H9 (cell line): ENCODE data around the gene DYNC1H1. TPM values are rescaled to one million over a fixed set of nuclear protein-coding genes. Genes with fewer than 3 reads are reported as not detected.

Experiments
- DNase-seq: peaks from one replicate; pipeline ENCODE4 v3.0.0-alpha.2; 2017
- H2AFZ ChIP-seq: one replicate; pipeline ENCODE4 v1.6.1; 2013; ENCODE audit warnings: mild to moderate bottlenecking, low read length, control low read depth, moderate library complexity
- H2AK5ac ChIP-seq: 2 replicates; pipeline ENCODE4 v1.6.1; 2013; ENCODE audit warnings: low read length, control low read depth, mixed read lengths; ENCODE audit not compliant: insufficient read length
- H2BK120ac ChIP-seq: one replicate; pipeline ENCODE4 v1.6.1; 2013; ENCODE audit warnings: low read depth, mild to moderate bottlenecking, low read length, control low read depth, inconsistent platforms; ENCODE audit not compliant: poor library complexity, severe bottlenecking
- H2BK12ac ChIP-seq: 2 replicates; pipeline ENCODE4 v1.6.1; 2013; ENCODE audit warnings: low read length, control low read depth, mixed read lengths, low read depth; ENCODE audit not compliant: insufficient read length
- H2BK15ac ChIP-seq: 2 replicates; pipeline ENCODE4 v1.6.1; 2013; ENCODE audit warnings: low read depth, low read length, control low read depth
- H2BK20ac ChIP-seq: one replicate; pipeline ENCODE4 v1.6.1; 2013; ENCODE audit warnings: low read depth, mild to moderate bottlenecking, low read length, control low read depth, inconsistent platforms; ENCODE audit not compliant: poor library complexity, severe bottlenecking
- H2BK5ac ChIP-seq: 2 replicates; pipeline ENCODE4 v1.6.1; 2013; ENCODE audit warnings: low read length, control low read depth, mixed read lengths; ENCODE audit not compliant: insufficient read length
- H3K14ac ChIP-seq: 2 replicates; pipeline ENCODE4 v1.6.1; 2013; ENCODE audit warnings: low read length, control low read depth; ENCODE audit not compliant: insufficient read depth
- H3K18ac ChIP-seq: 2 replicates; pipeline ENCODE4 v1.6.1; 2013; ENCODE audit warnings: low read depth, mild to moderate bottlenecking, mixed read lengths, low read length, control low read depth; ENCODE audit not compliant: insufficient read length
- H3K23ac ChIP-seq: 2 replicates; pipeline ENCODE4 v1.6.1; 2013; ENCODE audit warnings: low read length, control low read depth, mixed read lengths, low read depth; ENCODE audit not compliant: insufficient read length
- H3K23me2 ChIP-seq: 2 replicates; pipeline ENCODE4 v1.6.1; 2013; ENCODE audit warnings: low read depth, mild to moderate bottlenecking, mixed read lengths, low read length, control low read depth; ENCODE audit not compliant: insufficient read length, poor library complexity, severe bottlenecking
- H3K27ac ChIP-seq: 2 replicates; pipeline ENCODE4 v1.5.1; 2013; ENCODE audit warnings: low read length, control low read depth, mixed read lengths, low read depth; ENCODE audit not compliant: insufficient read length
- H3K27me3 ChIP-seq: 2 replicates; pipeline ENCODE4 v1.6.1; 2013; ENCODE audit warnings: low read length, control low read depth, inconsistent platforms; ENCODE audit not compliant: insufficient read depth
- H3K4ac ChIP-seq: 2 replicates; pipeline ENCODE4 v1.6.1; 2013; ENCODE audit warnings: low read depth, mild to moderate bottlenecking, control low read depth, inconsistent platforms, low read length, moderate library complexity
- H3K4me1 ChIP-seq: 2 replicates; pipeline ENCODE4 v1.6.1; 2013; ENCODE audit warnings: low read length, control low read depth, inconsistent platforms; ENCODE audit not compliant: insufficient read depth
- H3K4me2 ChIP-seq: 2 replicates; pipeline ENCODE4 v1.6.1; 2013; ENCODE audit warnings: low read length, control low read depth, mixed read lengths; ENCODE audit not compliant: insufficient read length, insufficient read depth
- H3K56ac ChIP-seq: 2 replicates; pipeline ENCODE4 v1.6.1; 2013; ENCODE audit warnings: low read depth, mild to moderate bottlenecking, mixed read lengths, low read length, control low read depth; ENCODE audit not compliant: insufficient read length
- H3K79me1 ChIP-seq: 2 replicates; pipeline ENCODE4 v1.6.1; 2013; ENCODE audit warnings: low read depth, mild to moderate bottlenecking, moderate library complexity, low read length, control low read depth, inconsistent platforms; ENCODE audit not compliant: insufficient read depth, poor library complexity, severe bottlenecking
- H3K79me2 ChIP-seq: 2 replicates; pipeline ENCODE4 v1.6.1; 2013; ENCODE audit warnings: low read length, control low read depth, inconsistent platforms; ENCODE audit not compliant: insufficient read depth
- H3K9ac ChIP-seq: 2 replicates; pipeline ENCODE4 v1.6.1; 2013; ENCODE audit warnings: low read length, control low read depth, mixed read lengths; ENCODE audit not compliant: insufficient read length; ENCODE audit errors: extremely low read depth
- H3K9me3 ChIP-seq: one replicate; pipeline ENCODE4 v1.6.1; 2013; ENCODE audit warnings: low read depth, low read length, inconsistent platforms; ENCODE audit not compliant: control insufficient read depth
- H3T11ph ChIP-seq: one replicate; pipeline ENCODE4 v1.6.1; 2013; ENCODE audit warnings: mild to moderate bottlenecking, low read length, control low read depth, inconsistent platforms
- H4K20me1 ChIP-seq: one replicate; pipeline ENCODE4 v1.6.1; 2013; ENCODE audit not compliant: control insufficient read depth, insufficient read length, insufficient read depth
- H4K5ac ChIP-seq: 2 replicates; pipeline ENCODE4 v1.6.1; 2013; ENCODE audit warnings: low read depth, mild to moderate bottlenecking, mixed read lengths, low read length, control low read depth; ENCODE audit not compliant: insufficient read length
- H4K8ac ChIP-seq: replicated peaks from 2 replicates; pipeline ENCODE4 v1.6.1; 2013; ENCODE audit warnings: low read length, control low read depth, mixed read lengths, low read depth; ENCODE audit not compliant: insufficient read length
- H4K91ac ChIP-seq: 2 replicates; pipeline ENCODE4 v1.6.1; 2013; ENCODE audit warnings: low read depth, mild to moderate bottlenecking, moderate library complexity, mixed read lengths, low read length, control low read depth; ENCODE audit not compliant: insufficient read length
- H3K27ac Mint-ChIP-seq, 3 experiments: 2 replicates in 2 of 3; 3 replicates in 1 of 3; pipeline ENCODE4 v1.8.0; 2020 to 2021; ENCODE audit warnings: mixed read lengths in 3 of 3, mild to moderate bottlenecking in 1 of 3, moderate library complexity in 1 of 3
- H3K27me3 Mint-ChIP-seq: 2 replicates; pipeline ENCODE4 v1.8.0; 2021; ENCODE audit warnings: low read depth, mild to moderate bottlenecking, moderate library complexity, mixed read lengths
- H3K36me3 Mint-ChIP-seq, 3 experiments: 2 replicates in 2 of 3; 3 replicates in 1 of 3; pipeline ENCODE4 v1.8.0; 2020 to 2021; ENCODE audit warnings: low read depth in 3 of 3, mixed read lengths in 3 of 3; ENCODE audit not compliant: insufficient read depth in 1 of 3
- H3K4me1 Mint-ChIP-seq, 2 experiments: 2 replicates each; pipeline ENCODE4 v1.8.0; 2020; ENCODE audit warnings: mixed read lengths in 2 of 2
- H3K4me3 Mint-ChIP-seq, 2 experiments: 2 replicates in 1 of 2; 3 replicates in 1 of 2; pipeline ENCODE4 v1.8.0; 2020 to 2021; ENCODE audit warnings: mild to moderate bottlenecking in 2 of 2, mixed read lengths in 2 of 2, moderate library complexity in 1 of 2
- H3K9me3 Mint-ChIP-seq, 2 experiments: 2 replicates in 1 of 2; 3 replicates in 1 of 2; pipeline ENCODE4 v1.8.0; 2020; ENCODE audit warnings: mild to moderate bottlenecking in 2 of 2, mixed read lengths in 2 of 2, moderate library complexity in 1 of 2
- CTCF ChIP-seq: fragments of 200-600 bp; sonication (generic); conservative IDR thresholded peaks from 3 replicates; pipeline ENCODE4 v1.8.0; 2021; ENCODE audit warnings: antibody characterized with exemption, mild to moderate bottlenecking
- WGBS: extraction: QIAGEN DNeasy Blood & Tissue Kit; methylation state at CpG from one replicate; pipeline ENCODE4 v1.1.7; 2013; ENCODE audit warnings: missing lambda C conversion rate, low lambda C conversion rate, mixed read lengths; ENCODE audit not compliant: insufficient read length; ENCODE audit errors: extremely low coverage; 5-methylcytosine and 5-hydroxymethylcytosine counted together
- total RNA-seq: library from RNA; stranded (reverse); gene quantifications from 2 replicates; pipeline ENCODE4 v1.2.1, GENCODE V29; 2021

The DYNC1H1 gene
- total RNA-seq, 1 experiment from 2014 or later: 359 TPM

- Histone ChIP-seq H2AFZ (no peak overlapping the region), H3K9ac (no peak overlapping the region), H4K5ac (no peak overlapping the region), H3K9me3 (no peaks in the 10 kb centered on the region), H3K27me3 (no peaks in the 10 kb centered on the region), H3K23me2 (no peaks in the 10 kb centered on the region), H3K27ac (no peak overlapping the region), H3K4ac (no peak overlapping the region), H4K91ac (no peak overlapping the region), H2BK12ac (no peak overlapping the region), H4K20me1 (no peaks in the 10 kb centered on the region), H3K79me2 (no peaks in the 10 kb centered on the region), H3K18ac (no peak overlapping the region), H2BK5ac (no peak overlapping the region), H3K14ac (no peak overlapping the region), H3K4me2 (no peak overlapping the region), H2BK20ac (no peak overlapping the region), H3K79me1 (no peaks in the 10 kb centered on the region), H3K23ac (no peak overlapping the region), H4K8ac (no peak overlapping the region), H2AK5ac (no peak overlapping the region), H2BK120ac (no peak overlapping the region), H3K4me1 (peaks cover 3% of the 10 kb centered on the region; the same call in 1 of the 2 replicates), H3T11ph (no peak overlapping the region), H3K56ac (no peak overlapping the region), H2BK15ac (no peak overlapping the region)
- peak; percentile 76 for DNase-seq
- peak; percentile 87 for TF ChIP-seq CTCF
- H3K9me3 Mint-ChIP-seq: no peaks in the 10 kb centered on the region
- H3K27me3 Mint-ChIP-seq: peaks cover 5% of the 10 kb centered on the region; the same call in 1 of the 2 replicates
- no peaks in the 10 kb centered on the region for H3K36me3 Mint-ChIP-seq
- H3K27ac Mint-ChIP-seq: peak overlapping the region in 1 of 3 experiments; percentile 47; a peak in 2 of 7 replicates
- H3K4me1 Mint-ChIP-seq: peaks cover 18 to 25% of the 10 kb centered on the region in 2 experiments
- no CpG with 5 or more reads among the region's 12 CpGs for WGBS
- H3K4me3 Mint-ChIP-seq: peak overlapping the region in 1 of 2 experiments; percentile 4; a peak in 2 of 5 replicates
Measured at GRCh38 chr14:102096569-102097188, 132.3 kb downstream of the DYNC1H1 start.
